CD4-positive, CD25-positive, alpha-beta regulatory T cell (primary cell): Measurements from ENCODE around the gene MLLT10. TPM values are rescaled to one million over a fixed set of nuclear protein-coding genes. Genes with fewer than 3 reads are reported as not detected.

ENCODE experiments used
- ATAC-seq, 2 donors: fragments of 150-1000 bp; cut with Tn5 transposase; one replicate each; pipeline ENCODE4 v1.10.0; 2021; ENCODE audit warnings: low read depth in 2 of 2, moderate number of reproducible peaks in 2 of 2, moderate library complexity in 1 of 2
- DNase-seq, 3 donors: peaks; one replicate each; pipeline versions ENCODE4 v3.0.0 to v3.0.0-alpha.2; 2012 to 2022; ENCODE audit warnings: mixed read lengths in 1 of 3
- H3K27ac ChIP-seq: one replicate; pipeline ENCODE4 v1.7.0; 2013; ENCODE audit warnings: mild to moderate bottlenecking, low read length; ENCODE audit not compliant: insufficient read depth, poor library complexity, severe bottlenecking
- H3K27me3 ChIP-seq: one replicate; pipeline ENCODE4 v1.7.0; 2013; ENCODE audit warnings: low read length; ENCODE audit not compliant: control insufficient read depth, insufficient read depth
- H3K36me3 ChIP-seq: one replicate; pipeline ENCODE4 v1.7.0; 2013; ENCODE audit warnings: mild to moderate bottlenecking, low read length, moderate library complexity; ENCODE audit not compliant: control insufficient read depth, insufficient read depth
- H3K4me1 ChIP-seq: 2 replicates; pipeline ENCODE4 v1.7.0; 2013; ENCODE audit warnings: mild to moderate bottlenecking, low read length; ENCODE audit not compliant: insufficient read depth, control insufficient read depth, poor library complexity, severe bottlenecking
- H3K4me3 ChIP-seq: one replicate; pipeline ENCODE4 v1.7.0; 2013; ENCODE audit warnings: low read depth, mild to moderate bottlenecking, low read length, moderate library complexity
- H3K9me3 ChIP-seq, 2 experiments: 1 replicate in 1 of 2; 2 replicates in 1 of 2; pipeline ENCODE4 v1.7.0; 2013; ENCODE audit warnings: low read length in 2 of 2, mild to moderate bottlenecking in 1 of 2, moderate library complexity in 1 of 2; ENCODE audit not compliant: control insufficient read depth in 2 of 2
- H3K27ac Mint-ChIP-seq, 3 donors: one replicate each; pipeline ENCODE4 v1.8.0; 2020 to 2022; ENCODE audit warnings: mild to moderate bottlenecking in 3 of 3, mixed read lengths in 3 of 3, moderate library complexity in 2 of 3
- H3K27me3 Mint-ChIP-seq: one replicate; pipeline ENCODE4 v1.8.0; 2022; ENCODE audit warnings: mild to moderate bottlenecking, mixed read lengths
- H3K36me3 Mint-ChIP-seq: one replicate; pipeline ENCODE4 v1.8.0; 2020; ENCODE audit warnings: mixed read lengths
- H3K4me1 Mint-ChIP-seq, 4 donors: one replicate each; pipeline ENCODE4 v1.8.0; 2020 to 2022; ENCODE audit warnings: mixed read lengths in 4 of 4, mild to moderate bottlenecking in 1 of 4
- H3K4me3 Mint-ChIP-seq, 4 donors: one replicate each; pipeline ENCODE4 v1.8.0; 2020 to 2022; ENCODE audit warnings: mild to moderate bottlenecking in 4 of 4, mixed read lengths in 4 of 4, moderate library complexity in 3 of 4
- H3K9me3 Mint-ChIP-seq, 7 donors: one replicate each; pipeline ENCODE4 v1.8.0; 2020 to 2022; ENCODE audit warnings: mixed read lengths in 7 of 7, mild to moderate bottlenecking in 3 of 7, moderate library complexity in 2 of 7
- polyA plus RNA-seq, 4 donors: library from polyadenylated mRNA; unstranded; fragments of 300-500 nt; fragmentation: Illumina TruSeq; gene quantifications; one replicate each; pipeline ENCODE4 v1.2.3, GENCODE V29; 2021
- total RNA-seq: library from RNA; stranded (reverse); gene quantifications from one replicate; pipeline ENCODE4 v1.2.3, GENCODE V29; 2022

The MLLT10 gene
- total and polyA plus RNA-seq, 5 donors from 2014 or later: 5.8 to 81.9 (median 8.1) TPM

GRCh38 chr10:21655236-21655635, 121.2 kb downstream of the MLLT10 start:
- DNase-seq (no peak), ATAC-seq (no peak)
- H3K27me3 ChIP-seq: no peaks in the 10 kb centered on the region
- no peak overlapping the region for H3K27ac ChIP-seq
- no peaks in the 10 kb centered on the region for H3K4me1 ChIP-seq
- H3K9me3 Mint-ChIP-seq: no peaks in the 10 kb centered on the region
- peaks cover 7 to 14% (median 11%) of the 10 kb centered on the region in 4 donors for H3K4me1 Mint-ChIP-seq
- H3K4me3 Mint-ChIP-seq: no peak overlapping the region
- no peak overlapping the region for H3K4me3 ChIP-seq
- no peaks in the 10 kb centered on the region for H3K9me3 ChIP-seq
- H3K27ac Mint-ChIP-seq: no peak overlapping the region
- peaks cover 21% of the 10 kb centered on the region for H3K36me3 ChIP-seq
- peaks cover 9% of the 10 kb centered on the region for H3K36me3 Mint-ChIP-seq
- H3K27me3 Mint-ChIP-seq: no peaks in the 10 kb centered on the region

DNA sequence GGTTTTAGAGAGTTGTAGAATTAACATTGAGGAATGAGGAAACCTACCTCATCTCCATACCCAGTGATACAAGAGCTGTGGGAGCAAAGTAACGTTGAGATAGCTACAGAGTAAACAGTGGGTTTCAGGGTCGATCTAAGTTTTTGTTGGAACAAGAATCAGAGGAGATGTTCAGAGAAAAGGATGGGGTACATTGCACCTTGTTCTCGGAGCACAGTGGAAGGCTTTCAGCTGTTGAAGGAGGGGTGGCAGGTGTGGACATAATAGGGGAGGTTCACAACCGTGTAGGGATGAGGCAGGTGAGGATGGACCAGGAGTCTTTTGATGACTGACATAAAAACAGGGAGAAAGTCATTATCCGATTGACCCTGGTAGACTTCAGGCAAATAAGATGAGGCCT, 121.7 kb downstream of the MLLT10 start:
- no peak for DNase-seq
- Mint-ChIP-seq H3K9me3 (no peaks in the 10 kb centered on the region), H3K36me3 (peaks cover 9% of the 10 kb centered on the region), H3K4me1 (peaks cover 7 to 14% (median 11%) of the 10 kb centered on the region in 4 donors), H3K27me3 (no peaks in the 10 kb centered on the region), H3K27ac (no peak overlapping the region), H3K4me3 (no peak overlapping the region)
- H3K27me3 ChIP-seq: no peaks in the 10 kb centered on the region
- H3K27ac ChIP-seq: no peak overlapping the region
- H3K4me1 ChIP-seq: no peaks in the 10 kb centered on the region
- no peak overlapping the region for H3K4me3 ChIP-seq
- peaks cover 17% of the 10 kb centered on the region for H3K36me3 ChIP-seq
- no peaks in the 10 kb centered on the region for H3K9me3 ChIP-seq
- ATAC-seq: no peak

GRCh38 chr10:21661087-21661486, 127.1 kb downstream of the MLLT10 start:
- H3K36me3 ChIP-seq: no peaks in the 10 kb centered on the region
- peaks cover 30 to 40% (median 32%) of the 10 kb centered on the region in 4 donors for H3K4me1 Mint-ChIP-seq
- H3K27ac Mint-ChIP-seq: no peak overlapping the region
- H3K9me3 Mint-ChIP-seq: no peaks in the 10 kb centered on the region
- no peaks in the 10 kb centered on the region for H3K9me3 ChIP-seq
- no peaks in the 10 kb centered on the region for H3K27me3 Mint-ChIP-seq
- no peaks in the 10 kb centered on the region for H3K4me1 ChIP-seq
- no peak overlapping the region for H3K27ac ChIP-seq
- DNase-seq (no peak), ATAC-seq (no peak)
- no peak overlapping the region for H3K4me3 ChIP-seq
- H3K4me3 Mint-ChIP-seq: peak overlapping the region in 3 of 4 donors; percentile 9 to 38 (median 13)
- no peaks in the 10 kb centered on the region for H3K27me3 ChIP-seq
- H3K36me3 Mint-ChIP-seq: peaks cover 17% of the 10 kb centered on the region

GRCh38 chr10:21661935-21662334, 127.9 kb downstream of the MLLT10 start:
- Histone ChIP-seq H3K4me1 (no peaks in the 10 kb centered on the region), H3K36me3 (no peaks in the 10 kb centered on the region), H3K9me3 (no peaks in the 10 kb centered on the region), H3K4me3 (no peak overlapping the region), H3K27me3 (no peaks in the 10 kb centered on the region), H3K27ac (no peak overlapping the region)
- ATAC-seq (no peak), DNase-seq (no peak)
- H3K27ac Mint-ChIP-seq: no peak overlapping the region
- H3K9me3 Mint-ChIP-seq: no peaks in the 10 kb centered on the region
- peaks cover 20% of the 10 kb centered on the region for H3K36me3 Mint-ChIP-seq
- H3K4me1 Mint-ChIP-seq: peaks cover 25 to 46% (median 34%) of the 10 kb centered on the region in 4 donors
- no peaks in the 10 kb centered on the region for H3K27me3 Mint-ChIP-seq
- peak overlapping the region in 2 of 4 donors; percentile 6 to 30 for H3K4me3 Mint-ChIP-seq

DNA sequence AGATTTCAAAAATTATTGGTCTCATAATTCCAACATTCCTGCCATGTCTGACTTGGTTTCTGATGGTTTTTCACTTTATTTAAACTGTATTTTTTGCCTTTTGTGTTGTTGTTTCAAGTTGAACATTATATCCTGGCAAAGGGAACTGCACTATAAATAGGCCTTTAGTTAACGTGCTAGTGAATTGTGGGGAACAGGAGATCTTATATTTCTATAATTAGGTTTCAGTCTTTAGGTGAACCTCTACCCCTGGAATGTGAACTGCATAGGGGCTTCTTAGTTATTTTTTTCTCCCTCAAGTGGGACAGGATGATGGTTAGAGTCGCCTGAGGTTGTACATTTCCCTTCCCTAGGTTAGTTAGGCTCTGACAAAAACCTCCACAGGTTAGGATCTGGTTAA, 128.6 kb downstream of the MLLT10 start:
- no peak overlapping the region for H3K27ac ChIP-seq
- no peaks in the 10 kb centered on the region for H3K27me3 Mint-ChIP-seq
- no peak overlapping the region for H3K4me3 Mint-ChIP-seq
- DNase-seq (no peak), ATAC-seq (no peak)
- no peaks in the 10 kb centered on the region for H3K9me3 ChIP-seq
- H3K36me3 ChIP-seq: no peaks in the 10 kb centered on the region
- no peaks in the 10 kb centered on the region for H3K4me1 ChIP-seq
- peaks cover 20% of the 10 kb centered on the region for H3K36me3 Mint-ChIP-seq
- H3K4me1 Mint-ChIP-seq: peaks cover 29 to 49% (median 39%) of the 10 kb centered on the region in 4 donors
- peak overlapping the region in 1 of 3 donors; percentile 16 for H3K27ac Mint-ChIP-seq
- no peaks in the 10 kb centered on the region for H3K27me3 ChIP-seq
- no peaks in the 10 kb centered on the region for H3K9me3 Mint-ChIP-seq
- H3K4me3 ChIP-seq: no peak overlapping the region

DNA sequence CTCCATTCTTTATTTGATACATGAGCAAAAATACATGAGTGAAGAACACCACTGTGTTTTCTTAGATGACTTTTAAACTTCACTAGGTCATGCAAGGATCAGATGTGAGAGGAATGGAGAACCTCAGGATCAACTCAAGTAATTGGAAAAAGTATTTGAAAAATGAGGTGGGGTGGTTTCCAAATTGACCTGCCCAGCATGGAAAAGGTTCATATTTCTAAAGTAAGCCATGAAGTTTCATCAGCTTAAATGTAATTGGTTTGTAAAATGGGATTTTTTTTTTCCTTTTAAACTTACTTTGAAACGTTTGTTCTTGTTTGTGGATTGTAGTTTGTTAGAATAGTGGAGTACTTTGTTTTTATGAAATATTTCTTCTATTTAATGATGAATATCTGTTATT, 134.8 kb downstream of the MLLT10 start:
- H3K4me1 Mint-ChIP-seq: peaks cover 20 to 40% (median 32%) of the 10 kb centered on the region in 4 donors
- no peak for ATAC-seq
- no peak overlapping the region for H3K4me3 Mint-ChIP-seq
- H3K36me3 Mint-ChIP-seq: peaks cover 8% of the 10 kb centered on the region
- no peak overlapping the region for H3K27ac Mint-ChIP-seq
- Histone ChIP-seq H3K27ac (no peak overlapping the region), H3K27me3 (no peaks in the 10 kb centered on the region), H3K4me1 (no peaks in the 10 kb centered on the region), H3K4me3 (no peak overlapping the region), H3K9me3 (no peaks in the 10 kb centered on the region), H3K36me3 (peaks cover 12% of the 10 kb centered on the region)
- no peaks in the 10 kb centered on the region for H3K9me3 Mint-ChIP-seq
- no peaks in the 10 kb centered on the region for H3K27me3 Mint-ChIP-seq
- DNase-seq: no peak

DNA sequence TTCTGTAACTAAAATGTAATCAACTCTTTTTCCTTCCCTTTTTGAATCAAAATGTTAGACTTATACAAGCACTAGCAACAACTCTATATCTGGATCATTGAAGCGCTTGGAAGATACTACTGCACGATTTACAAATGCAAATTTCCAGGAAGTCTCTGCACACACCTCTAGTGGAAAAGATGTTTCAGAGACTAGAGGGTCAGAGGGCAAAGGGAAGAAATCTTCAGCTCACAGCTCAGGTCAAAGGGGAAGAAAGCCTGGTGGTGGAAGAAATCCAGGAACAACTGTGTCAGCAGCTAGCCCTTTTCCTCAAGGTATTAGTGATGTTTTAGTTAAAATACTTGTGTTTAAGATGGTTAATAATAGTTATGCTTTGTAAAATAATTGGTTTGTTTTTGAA, 136.4 kb downstream of the MLLT10 start:
- no peak overlapping the region for H3K27ac Mint-ChIP-seq
- no peaks in the 10 kb centered on the region for H3K27me3 ChIP-seq
- no peak overlapping the region for H3K4me3 ChIP-seq
- H3K36me3 Mint-ChIP-seq: peaks cover 13% of the 10 kb centered on the region
- DNase-seq (no peak), ATAC-seq (no peak)
- peaks cover 26 to 40% (median 32%) of the 10 kb centered on the region in 4 donors for H3K4me1 Mint-ChIP-seq
- H3K27ac ChIP-seq: no peak overlapping the region
- peaks cover 13% of the 10 kb centered on the region for H3K36me3 ChIP-seq
- H3K9me3 Mint-ChIP-seq: no peaks in the 10 kb centered on the region
- no peaks in the 10 kb centered on the region for H3K27me3 Mint-ChIP-seq
- H3K4me3 Mint-ChIP-seq: no peak overlapping the region
- H3K9me3 ChIP-seq: no peaks in the 10 kb centered on the region
- no peaks in the 10 kb centered on the region for H3K4me1 ChIP-seq

DNA sequence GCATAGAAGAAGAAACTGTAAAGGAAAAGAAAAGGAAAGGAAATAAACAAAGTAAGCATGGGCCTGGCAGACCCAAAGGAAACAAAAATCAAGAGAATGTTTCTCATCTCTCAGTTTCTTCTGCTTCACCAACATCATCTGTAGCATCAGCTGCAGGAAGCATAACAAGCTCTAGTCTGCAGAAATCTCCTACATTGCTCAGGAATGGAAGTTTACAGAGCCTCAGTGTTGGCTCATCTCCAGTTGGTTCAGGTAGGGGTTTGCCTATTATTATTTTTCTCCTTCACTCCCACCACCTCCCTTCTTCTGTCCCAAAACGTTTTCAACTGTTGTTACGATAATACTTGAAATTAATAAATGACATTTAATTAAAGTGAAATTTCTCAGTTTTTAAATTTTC, 139.6 kb downstream of the MLLT10 start:
- H3K36me3 Mint-ChIP-seq: peaks cover 6% of the 10 kb centered on the region
- no peak overlapping the region for H3K4me3 ChIP-seq
- peaks cover 13% of the 10 kb centered on the region for H3K36me3 ChIP-seq
- peak overlapping the region in 1 of 3 donors; percentile 56 for H3K27ac Mint-ChIP-seq
- no peak overlapping the region for H3K4me3 Mint-ChIP-seq
- H3K27me3 ChIP-seq: no peaks in the 10 kb centered on the region
- peaks cover 13 to 28% (median 22%) of the 10 kb centered on the region in 4 donors for H3K4me1 Mint-ChIP-seq
- no peaks in the 10 kb centered on the region for H3K9me3 ChIP-seq
- no peaks in the 10 kb centered on the region for H3K4me1 ChIP-seq
- no peak overlapping the region for H3K27ac ChIP-seq
- H3K9me3 Mint-ChIP-seq: no peaks in the 10 kb centered on the region
- no peaks in the 10 kb centered on the region for H3K27me3 Mint-ChIP-seq
- ATAC-seq (no peak), DNase-seq (no peak)
